SU-DHL-6 (cell line): ENCODE data around the gene CBFB.
A peak's percentile ranks its signal among the peaks of the same experiment; 100 is the strongest.

Source experiments
- H2AFZ ChIP-seq: fragments of 200-600 bp; sonication (generic); 2 replicates; pipeline ENCODE4 v1.6.1; 2014; ENCODE audit warnings: low read depth, mild to moderate bottlenecking, moderate library complexity, mixed read lengths, antibody characterized with exemption, low read length; ENCODE audit not compliant: severe bottlenecking
- H3F3A ChIP-seq: fragments of 200-600 bp; shearing (Covaris generic); 2 replicates; pipeline ENCODE4 v1.6.0; 2016; ENCODE audit warnings: antibody characterized with exemption, mild to moderate bottlenecking; ENCODE audit not compliant: insufficient read depth
- H3K27ac ChIP-seq: fragments of 200-600 bp; sonication (generic); 2 replicates; pipeline ENCODE4 v1.5.1; 2016; ENCODE audit warnings: low read depth, mild to moderate bottlenecking, low read length, moderate library complexity, mixed read lengths
- H3K27me3 ChIP-seq: fragments of 200-600 bp; sonication (generic), shearing (Covaris generic); 2 replicates; pipeline ENCODE4 v1.6.0; 2014; ENCODE audit warnings: mild to moderate bottlenecking, low read length
- H3K36me3 ChIP-seq: fragments of 200-600 bp; sonication (generic); 2 replicates; pipeline ENCODE4 v1.6.1; 2014; ENCODE audit warnings: mild to moderate bottlenecking, low read length, mixed read lengths
- H3K4me2 ChIP-seq: fragments of 300-600, 200-600 bp; shearing (Covaris generic), sonication (generic); 2 replicates; pipeline ENCODE4 v1.6.0; 2014; ENCODE audit warnings: low read length, low read depth, mild to moderate bottlenecking; ENCODE audit not compliant: poor library complexity, severe bottlenecking
- H3K4me3 ChIP-seq: fragments of 200-600 bp; sonication (generic); 2 replicates; pipeline ENCODE4 v1.5.1; 2014; ENCODE audit warnings: antibody characterized with exemption, low read length, mild to moderate bottlenecking, mixed read lengths; ENCODE audit not compliant: insufficient read depth, poor library complexity, severe bottlenecking
- H3K79me2 ChIP-seq: fragments of 200-600 bp; sonication (generic); 2 replicates; pipeline ENCODE4 v1.6.1; 2014; ENCODE audit warnings: mild to moderate bottlenecking, low read length, moderate library complexity; ENCODE audit not compliant: insufficient read depth
- H3K9ac ChIP-seq: fragments of 200-600 bp; sonication (generic); 2 replicates; pipeline ENCODE4 v1.7.0; 2014; ENCODE audit warnings: mild to moderate bottlenecking, low read length
- H3K9me2 ChIP-seq: fragments of 200-600 bp; sonication (generic); replicated peaks from 2 replicates; pipeline ENCODE4 v1.6.1; 2014; ENCODE audit warnings: low read length; ENCODE audit not compliant: insufficient read depth
- H3K9me3 ChIP-seq: fragments of 200-600 bp; sonication (generic); 2 replicates; pipeline ENCODE4 v1.6.1; 2014; ENCODE audit warnings: low read length, mixed read lengths; ENCODE audit not compliant: insufficient read depth
- H4K20me1 ChIP-seq: fragments of 200-600 bp; sonication (generic); 2 replicates; pipeline ENCODE4 v1.6.1; 2014; ENCODE audit warnings: low read depth, mild to moderate bottlenecking, antibody characterized with exemption, low read length, moderate library complexity, mixed read lengths
- EZH2phosphoT487 ChIP-seq: fragments of 200-600 bp; sonication (generic), shearing (Covaris generic); conservative IDR thresholded peaks from 2 replicates; pipeline ENCODE4 v1.6.1; 2018; ENCODE audit warnings: mild to moderate bottlenecking, antibody characterized with exemption, low read length, moderate library complexity, mixed read lengths
- TF ChIP-seq, protein P1 (sequence below): fragments of 200-600 bp; sonication (generic); IDR thresholded peaks from one replicate; pipeline ENCODE4 v1.5.1; 2017; ENCODE audit warnings: antibody characterized with exemption, mild to moderate bottlenecking, low read length, moderate library complexity; ENCODE audit not compliant: insufficient read depth, poor library complexity, severe bottlenecking

Gene CBFB

DNA sequence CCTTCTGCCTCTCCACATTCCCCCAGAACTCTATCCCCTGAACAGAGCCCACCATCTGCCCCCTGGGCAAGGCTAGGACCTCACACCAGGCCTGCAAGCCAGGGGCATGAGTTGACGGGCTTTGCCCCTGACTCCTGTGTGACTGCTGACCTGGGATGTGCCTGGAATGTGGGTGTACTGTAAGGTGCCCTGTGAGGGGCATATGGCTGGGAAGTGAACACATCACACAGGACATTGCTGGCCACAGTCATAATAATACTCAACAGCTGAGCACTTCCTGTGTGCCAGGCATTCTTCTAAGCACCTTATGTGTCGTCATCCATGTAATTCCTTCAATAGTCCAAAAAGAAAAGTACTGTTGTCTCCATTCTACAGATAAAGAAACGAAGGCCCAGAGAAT, 27.2 kb upstream of the CBFB start:
- Histone ChIP-seq H3K9me3 (no peaks in the 10 kb centered on the region), H3K79me2 (no peaks in the 10 kb centered on the region), H3K4me2 (peak overlapping the region; percentile 47), H3K36me3 (no peaks in the 10 kb centered on the region), H3K27me3 (no peaks in the 10 kb centered on the region), H2AFZ (no peak overlapping the region), H3K4me3 (no peak overlapping the region), H3K27ac (no peak overlapping the region), H3F3A (no peaks in the 10 kb centered on the region), H3K9me2 (no peaks in the 10 kb centered on the region), H3K9ac (no peak overlapping the region), H4K20me1 (no peaks in the 10 kb centered on the region; the same call in 1 of the 2 replicates)
- TF ChIP-seq, protein P1, sequence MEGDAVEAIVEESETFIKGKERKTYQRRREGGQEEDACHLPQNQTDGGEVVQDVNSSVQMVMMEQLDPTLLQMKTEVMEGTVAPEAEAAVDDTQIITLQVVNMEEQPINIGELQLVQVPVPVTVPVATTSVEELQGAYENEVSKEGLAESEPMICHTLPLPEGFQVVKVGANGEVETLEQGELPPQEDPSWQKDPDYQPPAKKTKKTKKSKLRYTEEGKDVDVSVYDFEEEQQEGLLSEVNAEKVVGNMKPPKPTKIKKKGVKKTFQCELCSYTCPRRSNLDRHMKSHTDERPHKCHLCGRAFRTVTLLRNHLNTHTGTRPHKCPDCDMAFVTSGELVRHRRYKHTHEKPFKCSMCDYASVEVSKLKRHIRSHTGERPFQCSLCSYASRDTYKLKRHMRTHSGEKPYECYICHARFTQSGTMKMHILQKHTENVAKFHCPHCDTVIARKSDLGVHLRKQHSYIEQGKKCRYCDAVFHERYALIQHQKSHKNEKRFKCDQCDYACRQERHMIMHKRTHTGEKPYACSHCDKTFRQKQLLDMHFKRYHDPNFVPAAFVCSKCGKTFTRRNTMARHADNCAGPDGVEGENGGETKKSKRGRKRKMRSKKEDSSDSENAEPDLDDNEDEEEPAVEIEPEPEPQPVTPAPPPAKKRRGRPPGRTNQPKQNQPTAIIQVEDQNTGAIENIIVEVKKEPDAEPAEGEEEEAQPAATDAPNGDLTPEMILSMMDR: no peak
- no peak for TF ChIP-seq EZH2phosphoT487

GRCh38 chr16:67006930-67007658, 21.9 kb upstream of the CBFB start:
- Histone ChIP-seq H3K27ac (no peak overlapping the region), H3K9me2 (no peaks in the 10 kb centered on the region), H3K9me3 (no peaks in the 10 kb centered on the region), H2AFZ (no peak overlapping the region), H3K27me3 (no peaks in the 10 kb centered on the region), H3K9ac (no peak overlapping the region), H3F3A (no peaks in the 10 kb centered on the region), H4K20me1 (no peaks in the 10 kb centered on the region), H3K4me2 (no peak overlapping the region), H3K4me3 (no peak overlapping the region), H3K79me2 (no peaks in the 10 kb centered on the region), H3K36me3 (no peaks in the 10 kb centered on the region)
- TF ChIP-seq, protein P1: no peak
- no peak for TF ChIP-seq EZH2phosphoT487

DNA sequence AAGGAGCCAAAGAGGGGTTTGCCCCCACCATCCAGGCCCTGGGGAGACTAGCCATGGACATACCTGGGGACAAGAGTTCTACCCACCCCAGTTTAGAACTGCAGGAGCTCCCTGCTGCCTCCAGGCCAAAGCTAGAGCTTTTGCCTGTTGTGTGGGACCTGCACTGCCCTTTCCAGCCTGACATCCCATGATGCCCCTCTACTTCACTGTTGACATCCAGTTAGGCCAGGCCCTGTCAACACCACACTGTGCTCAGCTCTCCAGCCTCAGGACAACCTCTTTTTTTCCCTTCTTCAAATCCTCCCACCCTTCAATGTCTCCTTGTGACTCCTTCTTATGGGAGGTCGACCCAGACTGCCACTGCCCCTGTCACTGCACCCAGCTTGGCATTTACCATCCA, 19.8 kb upstream of the CBFB start:
- no peak overlapping the region for H3K27ac ChIP-seq
- H3K36me3 ChIP-seq: no peaks in the 10 kb centered on the region

More for the DNA sequence above, 19.8 kb upstream of the CBFB start:
- H3K9me3 ChIP-seq: no peaks in the 10 kb centered on the region
- no peaks in the 10 kb centered on the region for H3K27me3 ChIP-seq
- H2AFZ ChIP-seq: no peak overlapping the region
- no peaks in the 10 kb centered on the region for H3K9me2 ChIP-seq
- H3K9ac ChIP-seq: no peak overlapping the region
- H3F3A ChIP-seq: no peaks in the 10 kb centered on the region
- H3K79me2 ChIP-seq: no peaks in the 10 kb centered on the region
- H3K4me3 ChIP-seq: no peak overlapping the region
- no peak for TF ChIP-seq EZH2phosphoT487
- TF ChIP-seq, protein P1: no peak
- no peak overlapping the region for H3K4me2 ChIP-seq
- H4K20me1 ChIP-seq: no peaks in the 10 kb centered on the region
